PC-9 (cell line): ENCODE results near the gene CD99L2. TPM values are rescaled to one million over a fixed set of nuclear protein-coding genes. Genes with fewer than 3 reads are reported as not detected.

ENCODE experiments used
- BruUV-seq: library from RNA; stranded (reverse); fragments of 400-500 nt; replicated peaks from 2 replicates; lab custom pipeline; 2021; lab: Mats Ljungman, UMichigan
- CTCF ChIA-PET: fragments of 300-600 bp; sonication (Branson Sonifier 250); formaldehyde crosslinking; loops from one replicate; lab custom pipeline; 2022; ENCODE audit warnings: antibody characterized with exemption; lab: Charles Lee
- POLR2A ChIA-PET: fragments of 300-600 bp; sonication (Branson Sonifier 250); formaldehyde crosslinking; loops from one replicate; lab custom pipeline; 2022; ENCODE audit warnings: antibody characterized with exemption; ENCODE audit not compliant: unreplicated experiment; lab: Charles Lee
- DNase-seq, 2 experiments: peaks; one replicate each; pipeline versions ENCODE4 v3.0.0 to v3.0.0-alpha.2; 2015 to 2022; ENCODE audit warnings: mixed read lengths in 1 of 2
- H2AFZ ChIP-seq: fragments of 200-600 bp; sonication (generic); 2 replicates; pipeline ENCODE4 v1.8.1; 2017; ENCODE audit warnings: antibody characterized with exemption
- H3F3A ChIP-seq: fragments of 200-600 bp; sonication (generic); 2 replicates; pipeline ENCODE4 v1.8.1; 2017; ENCODE audit warnings: antibody characterized with exemption, mild to moderate bottlenecking, low read depth; ENCODE audit not compliant: insufficient read depth
- H3K27ac ChIP-seq: fragments of 200-600 bp; sonication (generic); 2 replicates; pipeline ENCODE4 v1.6.1; 2016; ENCODE audit warnings: mixed run types
- H3K27me3 ChIP-seq: fragments of 200-600 bp; sonication (generic); 2 replicates; pipeline ENCODE4 v1.6.1; 2016; ENCODE audit warnings: low read depth, mixed run types; ENCODE audit not compliant: insufficient read depth
- H3K36me3 ChIP-seq: fragments of 200-600 bp; sonication (generic); 2 replicates; pipeline ENCODE4 v1.6.1; 2016; ENCODE audit warnings: low read depth, mixed run types
- H3K4me1 ChIP-seq: fragments of 200-600 bp; sonication (generic); replicated peaks from 2 replicates; pipeline ENCODE4 v1.6.1; 2016; ENCODE audit warnings: mixed run types; ENCODE audit not compliant: insufficient read depth
- H3K4me2 ChIP-seq: fragments of 200-600 bp; sonication (generic); 2 replicates; pipeline ENCODE4 v1.6.1; 2017; ENCODE audit warnings: mixed run types
- H3K4me3 ChIP-seq: fragments of 200-600 bp; sonication (generic); 2 replicates; pipeline ENCODE4 v1.6.1; 2016; ENCODE audit warnings: mixed run types
- H3K79me2 ChIP-seq: fragments of 200-600 bp; sonication (generic); 2 replicates; pipeline ENCODE4 v1.6.1; 2017; ENCODE audit warnings: low read depth, mixed run types
- H3K9me2 ChIP-seq: fragments of 200-600 bp; sonication (generic); 2 replicates; pipeline ENCODE4 v1.8.1; 2017; ENCODE audit warnings: mild to moderate bottlenecking; ENCODE audit not compliant: insufficient read depth
- H3K9me3 ChIP-seq: fragments of 200-600 bp; sonication (generic); 2 replicates; pipeline ENCODE4 v1.8.1; 2016; ENCODE audit warnings: low read depth; ENCODE audit not compliant: insufficient read depth
- H4K20me1 ChIP-seq: fragments of 200-600 bp; sonication (generic); 2 replicates; pipeline ENCODE4 v1.8.1; 2017; ENCODE audit not compliant: insufficient read depth
- EZH2 ChIP-seq: fragments of 200-600 bp; sonication (generic); IDR thresholded peaks from 2 replicates; pipeline ENCODE4 v1.8.0; 2017; ENCODE audit warnings: antibody characterized with exemption, low read depth
- intact Hi-C: fragments of 100-400 bp; cut with micrococcal nuclease; formaldehyde crosslinking; loops from one replicate; pipeline ENCODE4 v1.10.0; 2022; ENCODE audit not compliant: unreplicated experiment
- total RNA-seq: library from RNA; stranded (reverse); gene quantifications from 2 replicates; pipeline ENCODE4 v1.2.3, GENCODE V29; 2021
- TF ChIP-seq, protein P1 (sequence below): fragments of 200-600 bp; sonication (generic); conservative IDR thresholded peaks from 2 replicates; pipeline ENCODE4 v1.6.1; 2017; ENCODE audit warnings: mixed run types, antibody characterized with exemption, mild to moderate bottlenecking, moderate library complexity

Gene CD99L2
- total RNA-seq, 1 experiment from 2014 or later: 22.5 TPM

DNA sequence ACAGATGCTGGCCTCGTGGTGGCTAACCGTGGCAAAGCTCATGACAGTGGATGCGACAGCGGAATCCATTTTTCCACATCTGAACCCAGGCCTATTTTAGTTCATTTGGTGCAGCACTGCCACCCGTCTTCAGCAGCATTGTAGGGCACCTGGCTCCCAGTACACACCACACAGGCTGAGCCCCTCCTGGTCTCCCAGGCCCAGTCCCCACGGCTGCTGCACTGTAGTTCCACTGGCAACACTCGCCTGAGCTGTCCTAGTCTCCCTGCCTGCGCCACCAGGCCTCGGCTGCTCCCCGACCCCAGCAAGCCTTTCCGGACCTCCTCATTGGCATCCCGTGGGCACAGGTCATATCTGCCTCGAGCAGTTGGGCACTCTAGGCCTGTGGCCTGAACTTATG lies 129.1 kb downstream of the CD99L2 start:
- no peak for TF ChIP-seq EZH2
- TF ChIP-seq, protein P1, sequence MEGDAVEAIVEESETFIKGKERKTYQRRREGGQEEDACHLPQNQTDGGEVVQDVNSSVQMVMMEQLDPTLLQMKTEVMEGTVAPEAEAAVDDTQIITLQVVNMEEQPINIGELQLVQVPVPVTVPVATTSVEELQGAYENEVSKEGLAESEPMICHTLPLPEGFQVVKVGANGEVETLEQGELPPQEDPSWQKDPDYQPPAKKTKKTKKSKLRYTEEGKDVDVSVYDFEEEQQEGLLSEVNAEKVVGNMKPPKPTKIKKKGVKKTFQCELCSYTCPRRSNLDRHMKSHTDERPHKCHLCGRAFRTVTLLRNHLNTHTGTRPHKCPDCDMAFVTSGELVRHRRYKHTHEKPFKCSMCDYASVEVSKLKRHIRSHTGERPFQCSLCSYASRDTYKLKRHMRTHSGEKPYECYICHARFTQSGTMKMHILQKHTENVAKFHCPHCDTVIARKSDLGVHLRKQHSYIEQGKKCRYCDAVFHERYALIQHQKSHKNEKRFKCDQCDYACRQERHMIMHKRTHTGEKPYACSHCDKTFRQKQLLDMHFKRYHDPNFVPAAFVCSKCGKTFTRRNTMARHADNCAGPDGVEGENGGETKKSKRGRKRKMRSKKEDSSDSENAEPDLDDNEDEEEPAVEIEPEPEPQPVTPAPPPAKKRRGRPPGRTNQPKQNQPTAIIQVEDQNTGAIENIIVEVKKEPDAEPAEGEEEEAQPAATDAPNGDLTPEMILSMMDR: no peak
- no peak overlapping the region for H2AFZ ChIP-seq
- H3F3A ChIP-seq: peaks cover 4% of the 10 kb centered on the region; the same call in 1 of the 2 replicates
- BruUV-seq: no TSS peak
- H3K36me3 ChIP-seq: no peaks in the 10 kb centered on the region
- no peaks in the 10 kb centered on the region for H3K79me2 ChIP-seq
- no peaks in the 10 kb centered on the region for H4K20me1 ChIP-seq
- no peak overlapping the region for H3K4me2 ChIP-seq
- no peaks in the 10 kb centered on the region for H3K9me3 ChIP-seq
- no peaks in the 10 kb centered on the region for H3K27me3 ChIP-seq
- no peak for DNase-seq
- POLR2A ChIA-PET: no interaction called here
- no peaks in the 10 kb centered on the region for H3K4me1 ChIP-seq
- no peak overlapping the region for H3K4me3 ChIP-seq
- CTCF ChIA-PET: no interaction called here
- H3K27ac ChIP-seq: no peak overlapping the region
- H3K9me2 ChIP-seq: no peaks in the 10 kb centered on the region
- intact Hi-C loops: no loop called here

DNA sequence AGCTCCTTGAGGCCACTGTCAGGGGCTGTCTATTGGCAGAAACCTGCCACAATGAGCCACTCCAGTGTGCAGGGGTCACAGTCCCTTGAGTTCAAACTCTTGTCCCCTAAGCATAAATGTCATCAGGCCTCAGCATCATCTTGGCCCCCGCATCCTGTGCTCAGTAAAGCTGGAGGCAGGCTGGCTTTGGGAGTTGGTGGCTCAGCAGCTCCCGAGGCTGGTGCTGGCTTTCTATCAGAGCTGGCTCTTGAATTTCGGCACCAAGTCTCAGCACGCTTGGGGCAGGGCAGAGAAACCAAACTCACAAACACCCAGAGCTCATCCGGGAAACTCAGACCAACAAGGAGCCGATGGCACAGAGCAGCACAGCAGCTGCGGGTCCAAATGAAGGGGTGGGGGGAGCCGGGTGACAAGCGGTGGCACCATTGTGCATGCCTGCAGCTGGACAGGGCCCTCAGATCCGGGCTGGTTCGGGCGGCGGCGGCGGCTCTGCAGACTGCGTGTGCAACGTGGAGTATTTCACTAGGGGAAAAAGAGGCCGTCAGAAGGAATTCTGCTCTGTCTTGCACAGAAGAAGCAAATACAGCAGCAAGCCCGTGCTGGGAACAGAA lies 129.8 kb downstream of the CD99L2 start:
- Histone ChIP-seq H3K9me3 (no peaks in the 10 kb centered on the region), H2AFZ (no peak overlapping the region), H3K4me3 (no peak overlapping the region), H3K4me1 (no peaks in the 10 kb centered on the region), H3K9me2 (no peaks in the 10 kb centered on the region), H3K27me3 (no peaks in the 10 kb centered on the region), H4K20me1 (no peaks in the 10 kb centered on the region), H3K36me3 (no peaks in the 10 kb centered on the region), H3K27ac (no peak overlapping the region), H3K79me2 (no peaks in the 10 kb centered on the region), H3K4me2 (no peak overlapping the region), H3F3A (peaks cover 4% of the 10 kb centered on the region; the same call in 1 of the 2 replicates)
- intact Hi-C loops: no loop called here
- TF ChIP-seq, protein P1: no peak
- no peak for TF ChIP-seq EZH2
- no TSS peak for BruUV-seq
- ChIA-PET CTCF (no interaction called here), POLR2A (no interaction called here)
- no peak for DNase-seq

DNA sequence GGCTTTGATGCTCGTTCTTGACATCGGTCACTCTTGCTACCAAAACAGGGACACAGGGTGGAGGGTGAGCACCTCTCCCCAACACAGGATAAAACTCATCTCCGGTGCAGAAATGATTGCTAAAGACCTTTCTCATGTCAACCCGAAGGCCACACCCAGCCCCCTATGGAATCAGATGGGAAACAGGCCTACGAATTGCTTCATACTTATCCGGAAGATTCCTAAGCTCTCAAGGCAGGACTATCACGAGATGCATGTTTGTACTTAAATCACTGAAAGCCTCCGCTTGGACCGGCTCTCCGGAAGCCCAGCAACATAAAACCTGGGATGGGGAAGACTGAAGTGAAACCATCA lies 130.4 kb downstream of the CD99L2 start:
- no peak overlapping the region for H2AFZ ChIP-seq
- DNase-seq: no peak
- CTCF ChIA-PET: no interaction called here
- no peaks in the 10 kb centered on the region for H3K9me3 ChIP-seq
- no peaks in the 10 kb centered on the region for H3K79me2 ChIP-seq
- H3K9me2 ChIP-seq: no peaks in the 10 kb centered on the region
- no peak overlapping the region for H3K27ac ChIP-seq
- BruUV-seq: TSS peak; percentile 24
- no peak overlapping the region for H3K4me3 ChIP-seq
- no peaks in the 10 kb centered on the region for H3K36me3 ChIP-seq
- peaks cover 4% of the 10 kb centered on the region; the same call in 1 of the 2 replicates for H3F3A ChIP-seq
- H4K20me1 ChIP-seq: no peaks in the 10 kb centered on the region
- TF ChIP-seq EZH2: no peak
- H3K4me1 ChIP-seq: no peaks in the 10 kb centered on the region
- intact Hi-C loops: no loop called here
- POLR2A ChIA-PET: no interaction called here
- H3K4me2 ChIP-seq: no peak overlapping the region
- no peaks in the 10 kb centered on the region for H3K27me3 ChIP-seq
